ENCODE data around the gene GJC2.
"Not testable (repeated sequence)": the region's sequence is repeated elsewhere in the genome, so short reads cannot be mapped to it uniquely, and the experiment has no call there.

The GJC2 gene

DNA sequence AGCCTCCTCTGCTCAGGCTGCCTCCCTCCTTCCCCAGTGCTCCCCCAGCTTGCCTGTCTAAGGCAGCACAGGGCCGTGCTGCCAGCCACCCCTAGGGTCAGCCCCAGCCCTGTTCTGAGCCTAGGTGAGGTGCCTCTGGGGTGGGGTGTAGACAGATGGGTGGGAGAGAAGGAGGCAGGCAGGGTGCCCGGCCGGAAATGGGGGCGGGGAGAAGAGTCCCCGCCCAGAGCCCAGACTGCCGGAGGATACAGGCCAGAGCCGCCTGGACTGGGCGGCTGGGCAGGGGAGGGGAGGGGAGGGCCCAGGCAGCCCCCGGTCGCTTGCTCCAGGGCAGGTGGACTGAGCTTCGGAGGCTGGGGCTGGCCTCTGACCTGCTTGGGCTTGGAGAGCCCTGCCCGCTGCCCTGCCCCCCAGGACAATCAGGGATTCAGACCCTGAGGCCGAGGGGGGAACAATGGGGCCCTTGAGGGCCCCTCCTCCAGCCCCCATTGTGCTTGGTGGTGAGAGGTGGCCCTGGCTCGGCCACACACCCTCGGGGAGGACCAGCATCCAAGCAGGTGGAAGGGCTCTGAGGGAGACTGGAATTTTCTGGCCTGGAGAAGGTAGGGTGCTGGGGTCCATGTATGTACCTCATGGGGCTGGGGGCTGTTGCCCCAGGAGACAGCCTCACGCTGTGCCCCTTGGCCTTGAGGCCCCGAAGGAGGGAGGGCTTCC is at the start of gene GJC2:
Gene GJC2 (plus strand): TSS at position 525 of the 714 bp plus-strand sequence. CDS start 7,829 bp downstream, outside the sequence.
- DNase-seq (ENCODE audit: low spot score): no peak

DNA sequence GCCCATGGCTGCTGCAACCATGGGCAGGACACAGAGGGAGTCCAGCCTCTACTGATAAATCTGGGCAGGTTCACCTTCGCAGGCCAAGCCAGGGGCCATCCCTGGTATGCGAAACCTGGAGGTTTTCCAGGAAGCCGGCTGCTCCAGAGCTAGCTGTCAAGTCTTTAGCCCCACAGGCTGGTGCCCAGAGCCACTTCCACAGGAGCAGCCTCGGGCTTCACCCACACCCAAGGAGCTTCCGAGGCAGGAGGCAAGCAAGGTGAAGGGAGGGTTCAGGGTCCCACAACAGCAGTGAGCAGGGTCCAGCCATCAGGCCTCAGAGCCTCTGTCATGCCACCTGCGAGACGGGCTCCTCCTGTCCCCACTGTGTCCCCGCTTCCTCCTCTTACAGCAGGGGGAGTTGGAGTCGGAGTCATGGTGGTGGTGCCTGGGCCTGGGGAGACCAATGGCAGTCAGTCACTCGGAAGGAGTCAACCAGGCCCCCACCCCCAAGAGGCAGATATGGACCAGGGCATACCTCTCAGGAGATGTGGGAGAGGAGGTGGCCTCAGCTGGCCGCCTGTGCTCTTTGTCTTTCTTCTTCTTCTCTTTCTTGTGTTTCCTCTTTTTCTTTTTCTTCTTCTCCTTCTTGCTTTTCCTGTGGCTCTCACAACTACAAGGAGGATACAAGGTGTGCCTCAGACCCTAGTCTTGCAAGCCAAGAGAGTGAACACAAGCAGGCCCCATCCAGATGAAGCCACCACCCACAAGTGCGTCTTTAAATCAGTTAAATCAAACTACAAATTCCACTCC is 48.7 kb upstream of the GJC2 start:
- DNase-seq (ENCODE audit: low spot score): no peak

DNA sequence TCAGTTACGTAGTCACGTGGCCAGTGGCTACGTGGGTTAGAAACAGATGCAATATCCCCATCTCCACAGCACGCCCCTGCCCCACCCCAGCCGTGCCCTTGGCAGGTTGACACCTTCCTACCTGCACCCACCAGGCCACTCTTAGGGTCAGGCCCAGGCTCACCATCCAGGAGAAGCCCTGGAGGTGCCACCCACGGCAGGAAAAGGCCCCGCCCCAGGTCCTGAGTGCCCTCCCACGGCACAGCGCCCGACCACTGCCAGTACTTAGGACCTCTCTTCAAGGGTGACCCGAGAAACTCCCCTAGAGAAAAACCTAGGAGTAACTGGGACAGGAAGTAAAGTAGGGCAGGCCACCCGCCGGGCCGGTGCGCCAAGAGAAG is 48.1 kb upstream of the GJC2 start:
- DNase-seq (ENCODE audit: low spot score): no peak

DNA sequence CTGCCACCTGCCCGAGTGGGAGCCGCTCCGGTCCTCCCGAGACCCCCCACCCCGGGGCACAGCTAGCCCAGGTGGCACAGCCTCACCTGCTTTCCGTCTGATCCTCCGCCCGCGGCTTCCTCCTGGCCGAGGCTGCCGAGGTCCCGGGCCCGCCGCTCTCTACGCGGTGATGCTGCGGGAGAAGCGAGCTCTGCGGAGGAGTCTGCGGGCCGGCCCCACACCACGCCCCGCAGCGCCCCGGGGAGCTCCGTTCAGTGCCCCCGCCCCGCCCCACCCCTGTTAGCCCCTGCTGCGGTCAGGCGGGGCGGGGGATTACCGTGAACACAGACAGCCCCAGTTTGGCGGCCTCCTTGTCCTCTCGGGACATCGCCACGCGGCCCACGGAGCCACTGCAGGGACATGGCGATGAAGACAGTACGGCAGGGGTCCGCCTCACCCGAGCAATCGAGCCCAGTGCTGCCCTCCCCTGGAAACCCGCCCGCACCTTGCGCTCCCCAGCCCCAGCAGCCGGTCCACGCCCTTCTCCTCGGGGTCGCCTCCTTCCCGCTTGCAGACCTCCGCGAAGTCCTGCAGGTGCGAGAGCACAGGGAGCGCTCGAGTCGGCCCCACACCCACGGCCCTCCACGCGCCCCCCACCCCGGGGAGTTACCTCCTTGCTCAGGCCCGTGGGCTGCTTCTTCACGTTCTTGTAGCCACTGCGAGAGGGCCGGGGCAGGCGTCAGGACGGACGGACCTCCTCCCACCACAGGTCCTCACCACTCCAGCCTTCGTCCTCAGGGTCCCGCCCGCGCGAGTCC is 47.5 kb upstream of the GJC2 start:
- DNase-seq (ENCODE audit: low spot score): peak; percentile 58

DNA sequence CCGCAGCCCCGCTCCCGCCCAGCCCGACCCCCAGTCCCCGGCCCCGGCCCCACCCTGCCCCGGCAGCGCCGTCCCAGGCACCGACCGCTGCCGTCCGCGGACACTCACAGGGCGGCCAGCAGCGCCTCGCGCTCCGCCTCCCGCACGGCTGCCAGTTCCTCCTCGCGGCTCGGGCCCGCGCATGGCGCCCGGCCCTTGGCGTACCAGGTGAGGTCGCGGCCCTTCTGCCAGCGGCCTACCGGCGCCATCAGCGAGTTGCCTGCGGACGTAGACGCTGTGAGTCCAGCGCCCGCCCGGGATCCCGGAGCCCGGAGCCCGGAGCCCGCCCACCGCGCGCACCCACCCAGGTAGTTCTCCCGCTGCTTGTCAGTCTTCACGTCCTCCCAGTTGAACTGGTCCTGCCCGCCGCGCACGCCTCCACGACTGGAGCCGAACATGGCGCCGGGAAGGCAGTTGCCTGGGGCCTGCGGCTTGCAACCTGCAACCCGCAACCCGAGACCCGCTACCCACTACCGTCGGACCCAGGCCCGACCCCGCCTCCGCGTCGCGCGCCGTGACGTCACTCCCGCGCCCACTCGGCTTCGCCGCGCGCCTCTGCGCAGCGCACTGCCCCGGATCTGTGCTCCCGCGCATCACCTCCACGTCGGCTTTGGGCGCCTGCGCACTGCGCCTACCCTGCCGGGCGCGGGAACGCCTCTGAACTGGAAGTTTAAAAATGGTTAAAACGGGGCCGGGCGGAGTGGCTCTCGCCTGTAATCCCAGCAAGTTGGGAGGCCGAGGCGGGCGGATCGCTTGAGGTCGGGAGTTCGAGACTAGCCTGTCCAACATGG is 46.7 kb upstream of the GJC2 start, which contains the start of gene C1orf35:
Gene C1orf35 (minus strand): TSS at position 535 of the 830 bp plus-strand sequence. CDS start 98 bp downstream, at position 437.
- peak; percentile 93 for DNase-seq (ENCODE audit: low spot score)

DNA sequence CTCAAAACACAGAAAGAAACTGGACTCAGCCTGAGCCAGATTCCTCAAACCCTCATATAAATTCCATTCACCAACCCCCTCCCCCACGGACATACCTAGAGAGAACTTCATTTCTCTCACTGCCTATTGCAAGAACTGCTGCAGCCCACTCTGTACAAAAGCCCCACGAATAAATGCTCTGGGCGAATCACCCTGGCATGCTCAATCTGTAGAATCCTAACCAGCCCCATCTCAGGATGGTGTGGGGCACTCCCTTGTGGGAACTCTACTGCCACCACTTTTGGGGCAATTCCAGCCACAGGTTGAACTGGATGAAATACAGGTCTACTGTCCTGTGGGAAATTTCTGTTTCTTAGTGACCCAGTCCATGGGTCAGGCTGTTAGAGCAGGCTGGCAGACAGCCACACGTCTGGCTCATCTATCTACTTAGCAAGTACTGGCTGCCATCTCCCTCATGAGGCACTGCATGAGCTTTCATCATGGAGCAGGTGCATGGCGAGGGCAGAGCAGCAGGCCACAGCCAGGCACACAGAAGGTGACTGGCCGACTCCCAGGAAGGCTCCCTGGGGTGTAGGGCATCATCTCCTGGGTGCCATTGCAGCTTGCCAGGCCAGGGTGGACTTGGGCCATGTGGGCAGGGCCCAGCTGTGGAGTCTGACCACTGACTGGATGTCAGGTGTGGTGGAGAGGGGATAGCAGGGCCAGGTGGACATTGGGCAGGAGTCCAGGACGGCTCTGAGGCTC is 45.0 kb upstream of the GJC2 start:
- no peak for DNase-seq (ENCODE audit: low spot score)

DNA sequence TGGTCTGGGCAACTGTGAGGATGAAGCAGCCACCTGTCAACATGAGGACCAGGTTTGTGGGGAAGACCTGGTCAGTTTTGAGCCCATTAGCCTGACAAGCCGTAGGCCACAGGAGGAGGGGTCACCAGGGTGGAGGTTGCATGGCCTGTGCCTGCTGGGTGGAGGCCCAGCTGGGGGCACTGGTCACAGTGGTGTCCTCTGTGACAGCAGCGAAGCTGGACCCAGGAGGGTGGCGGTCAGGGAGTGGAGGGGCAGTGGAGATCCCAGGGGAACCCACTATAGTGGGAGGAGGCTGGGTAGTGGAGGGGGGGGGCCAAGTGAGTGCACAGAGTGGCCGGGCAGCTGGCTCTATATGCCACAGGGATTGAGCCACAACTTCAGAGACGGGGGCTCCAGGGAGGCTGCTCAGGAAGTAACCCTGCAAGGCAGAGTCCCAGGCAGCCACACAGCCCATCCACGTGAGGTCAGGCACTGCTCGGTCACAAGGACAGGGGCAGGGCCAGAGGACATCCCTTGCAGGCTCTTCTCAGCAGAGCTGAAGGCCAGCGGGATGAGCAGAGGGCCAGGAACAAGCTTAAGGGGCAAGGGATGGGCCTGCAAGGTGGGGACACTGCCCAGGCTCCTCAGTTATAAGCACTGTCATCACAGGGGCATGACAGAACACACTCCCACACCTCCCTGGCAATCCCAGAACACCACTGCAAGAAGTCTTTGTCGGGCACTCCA is 44.3 kb upstream of the GJC2 start:
- no peak for DNase-seq (ENCODE audit: low spot score)

DNA sequence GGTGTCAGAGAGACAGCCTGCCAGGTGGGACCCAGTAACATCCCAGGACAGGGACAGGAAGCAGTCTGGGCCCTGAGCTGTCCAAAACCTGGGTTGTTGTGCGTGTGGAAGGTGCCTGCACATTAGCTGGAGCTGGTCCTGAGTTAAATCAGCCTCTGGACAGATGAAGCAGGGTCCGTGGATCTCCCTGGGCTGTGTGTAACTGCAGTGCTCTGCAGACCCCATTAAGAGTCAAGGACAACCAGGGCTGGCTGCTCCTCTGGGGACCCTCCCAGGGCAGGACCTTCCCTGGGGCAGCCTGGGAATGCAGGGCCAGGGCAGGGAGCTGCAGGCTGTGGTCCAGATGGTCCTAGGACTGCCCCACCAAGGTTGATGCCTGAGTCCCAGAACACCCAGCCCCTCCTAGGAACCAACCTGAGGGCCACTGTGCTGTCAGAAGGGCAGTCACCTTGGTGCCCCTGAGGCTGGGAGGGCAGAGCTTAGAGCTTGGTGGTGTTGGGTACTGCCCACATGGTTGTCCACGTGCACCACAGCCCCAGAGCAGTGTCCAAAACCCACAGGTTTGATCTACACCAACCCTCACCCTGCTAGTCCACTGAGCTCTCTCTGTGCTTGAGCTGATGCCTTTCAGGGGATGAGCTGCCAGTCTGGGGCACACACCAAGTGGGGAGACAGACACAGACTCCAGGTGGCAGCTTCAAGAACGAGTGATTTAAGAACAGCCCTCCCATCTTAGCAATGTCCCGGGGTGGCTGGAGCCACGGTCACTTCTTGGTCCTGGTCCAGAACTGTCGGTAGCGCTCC is 43.5 kb upstream of the GJC2 start:
- no peak for DNase-seq (ENCODE audit: low spot score)

DNA sequence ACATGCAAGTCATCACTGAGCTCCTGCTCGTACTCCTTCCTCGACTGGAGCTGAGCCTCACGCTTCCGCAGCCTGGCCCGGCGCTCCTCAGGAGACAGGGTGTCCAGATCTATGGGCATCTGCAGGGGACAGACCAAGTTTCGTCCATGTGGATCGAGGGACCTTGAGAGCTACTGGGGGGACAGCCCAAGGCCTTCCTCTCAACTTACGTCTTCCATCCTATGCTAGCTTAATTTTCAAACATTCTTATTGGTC is 43.0 kb upstream of the GJC2 start:
- DNase-seq (ENCODE audit: low spot score): no peak

DNA sequence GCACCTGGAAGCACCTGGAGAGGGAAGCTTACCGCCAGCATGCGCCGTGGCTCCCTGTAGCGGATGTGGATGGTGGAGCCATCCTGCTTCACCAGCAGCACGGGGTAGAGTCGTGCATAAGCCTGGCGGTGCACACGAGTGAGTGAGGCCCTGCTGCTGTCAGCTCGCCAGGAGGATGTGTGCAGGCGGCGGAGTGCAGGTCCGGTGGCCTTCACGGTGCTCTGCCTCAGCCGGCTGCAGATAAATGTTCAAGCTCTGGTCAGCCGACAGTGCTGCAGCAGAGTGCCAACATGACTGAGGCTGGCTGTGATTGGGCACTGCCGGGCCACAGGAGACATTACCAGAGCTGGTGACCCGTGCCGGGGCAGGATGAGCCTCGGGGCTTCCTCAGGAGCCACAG is 42.1 kb upstream of the GJC2 start:
- no peak for DNase-seq (ENCODE audit: low spot score)

DNA sequence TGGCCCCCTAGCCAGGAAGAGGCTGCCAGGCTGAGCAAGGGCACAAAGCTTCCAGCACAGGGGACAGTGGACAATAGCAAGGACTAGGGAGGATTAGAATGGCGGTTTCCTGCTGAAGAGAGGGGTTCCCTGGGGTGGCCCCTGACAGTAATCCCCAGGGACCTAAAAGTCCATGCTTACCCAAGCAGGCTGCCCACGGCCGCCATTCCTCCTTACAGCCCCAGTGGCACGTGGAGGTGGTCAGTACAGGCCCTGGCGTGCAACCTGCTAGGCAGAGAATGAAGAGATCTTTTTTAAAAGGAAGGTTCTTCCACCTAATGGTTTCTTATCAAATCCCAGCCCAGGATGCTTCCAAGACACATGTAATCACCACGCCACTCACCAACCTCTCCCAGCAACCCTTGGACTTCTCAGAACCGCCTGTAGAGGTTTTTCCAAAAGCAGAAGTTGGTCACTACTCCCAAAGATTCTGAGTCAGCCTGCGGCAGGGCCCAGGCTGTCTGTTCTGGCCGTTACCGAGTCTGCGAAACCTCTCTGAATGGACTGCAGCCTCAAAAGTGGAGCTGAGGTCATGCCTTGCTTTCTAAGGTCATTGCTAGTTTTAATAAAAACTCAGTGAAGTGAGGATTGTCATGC is 41.6 kb upstream of the GJC2 start:
- no peak for DNase-seq (ENCODE audit: low spot score)

DNA sequence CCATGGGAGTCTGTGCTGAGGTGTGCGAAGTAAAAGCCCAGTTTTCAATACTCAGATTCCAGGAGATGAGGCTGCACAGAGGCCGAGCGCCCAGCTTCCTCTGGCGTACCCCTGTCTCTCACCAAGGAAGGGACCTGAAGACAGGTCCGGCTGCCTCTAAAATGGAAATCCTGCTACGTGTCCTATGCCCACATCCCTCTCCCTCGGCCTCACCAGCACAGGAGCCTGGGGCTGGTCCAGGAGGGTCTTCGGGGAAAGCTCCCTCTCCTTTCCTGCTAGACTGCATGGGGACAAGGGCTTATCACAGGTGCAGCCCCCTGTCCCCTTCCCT is 41.0 kb upstream of the GJC2 start:
- DNase-seq (ENCODE audit: low spot score): no peak

DNA sequence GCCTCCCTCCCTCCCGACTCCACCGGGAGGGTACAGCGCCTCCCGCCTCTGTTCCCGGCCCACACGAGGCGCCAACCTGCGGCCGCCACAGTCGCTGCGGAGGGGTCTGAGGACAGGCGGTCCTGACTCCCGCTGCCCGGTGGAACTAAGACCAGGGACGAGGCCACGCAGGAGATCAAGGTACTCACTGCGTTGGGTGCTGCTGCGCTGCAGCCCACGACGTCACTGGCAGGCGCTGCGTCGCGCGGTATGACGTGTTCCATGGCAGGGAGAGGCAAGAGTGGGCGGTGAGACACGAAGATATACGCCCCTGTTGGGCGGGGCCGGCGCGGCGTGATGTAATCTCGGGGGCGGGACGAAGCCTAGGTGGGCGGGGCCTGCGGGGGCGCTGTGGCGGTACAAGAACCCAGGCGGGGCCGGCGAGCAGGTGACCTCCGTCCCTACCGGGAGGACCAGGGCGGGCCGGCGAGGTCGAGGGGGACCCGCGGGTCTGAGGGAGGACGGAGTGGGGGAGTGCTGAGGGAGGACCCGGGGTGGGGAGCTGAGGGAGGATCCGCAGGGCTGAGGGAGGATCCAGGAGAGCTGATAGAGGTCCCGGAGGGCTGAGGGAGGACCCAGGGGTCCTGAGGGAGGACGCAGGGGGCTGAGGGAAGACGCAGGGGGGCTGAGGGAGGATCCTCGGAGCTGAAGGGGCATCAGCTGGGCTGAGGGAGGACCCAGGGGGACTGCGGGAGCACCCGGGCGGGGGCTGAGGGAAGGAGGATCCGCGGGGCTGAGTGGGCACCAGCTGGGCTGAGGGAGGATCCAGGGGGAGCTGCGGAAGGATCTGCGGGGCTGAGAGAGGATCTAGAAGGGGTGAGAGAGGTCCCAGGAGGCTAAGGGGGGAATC is 40.4 kb upstream of the GJC2 start, which contains the start of gene MRPL55:
Gene MRPL55 (minus strand): TSS at position 227 of the 889 bp plus-strand sequence. CDS start 1,039 bp downstream, outside the sequence.
- peak; percentile 96 for DNase-seq (ENCODE audit: low spot score)

DNA sequence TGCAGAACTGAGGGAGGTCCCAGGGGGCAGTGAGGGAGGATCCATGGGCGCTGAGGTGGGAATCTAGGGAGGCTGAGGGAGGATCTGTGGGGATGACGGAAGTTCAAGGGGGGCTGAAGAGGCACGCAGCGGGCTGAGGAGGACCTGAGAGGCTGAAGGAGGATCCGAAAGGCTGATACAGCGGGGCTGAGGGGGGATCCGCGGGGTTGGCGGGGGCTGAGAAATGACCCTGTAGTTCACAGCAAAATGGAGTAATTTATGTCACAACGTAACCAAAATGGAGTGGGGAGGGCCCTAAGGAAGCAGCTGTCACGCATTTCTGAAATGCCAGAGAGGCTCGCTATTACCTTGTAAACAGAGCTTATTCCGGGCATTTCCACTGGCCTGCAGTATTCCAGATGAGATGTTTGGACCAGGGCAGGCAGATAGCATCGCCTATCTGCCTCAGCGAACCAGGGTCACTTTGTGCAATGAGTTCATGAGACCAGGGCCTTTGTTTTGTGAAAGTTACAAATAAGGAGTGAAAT is 39.7 kb upstream of the GJC2 start:
- peak; percentile 47 for DNase-seq (ENCODE audit: low spot score)

DNA sequence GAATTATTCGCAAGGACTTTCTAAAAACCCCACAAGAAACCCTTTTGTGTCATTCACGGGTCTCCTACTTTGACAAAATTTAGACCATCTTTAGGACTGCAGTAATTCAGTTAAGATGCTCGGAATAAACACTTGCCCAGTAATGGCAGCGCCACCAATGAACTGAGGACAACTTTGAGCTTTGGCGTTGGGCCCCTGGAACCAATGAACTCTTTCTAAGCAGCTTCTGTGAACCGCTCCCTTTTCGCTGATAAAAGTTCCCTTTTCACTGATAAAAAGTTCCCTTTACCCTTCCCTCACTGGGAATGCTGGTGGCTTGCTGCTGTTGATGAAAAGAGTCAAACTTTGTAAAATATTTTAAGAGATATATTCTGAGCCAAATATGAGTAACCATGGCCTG is 39.2 kb upstream of the GJC2 start:
- DNase-seq (ENCODE audit: low spot score): no peak

DNA sequence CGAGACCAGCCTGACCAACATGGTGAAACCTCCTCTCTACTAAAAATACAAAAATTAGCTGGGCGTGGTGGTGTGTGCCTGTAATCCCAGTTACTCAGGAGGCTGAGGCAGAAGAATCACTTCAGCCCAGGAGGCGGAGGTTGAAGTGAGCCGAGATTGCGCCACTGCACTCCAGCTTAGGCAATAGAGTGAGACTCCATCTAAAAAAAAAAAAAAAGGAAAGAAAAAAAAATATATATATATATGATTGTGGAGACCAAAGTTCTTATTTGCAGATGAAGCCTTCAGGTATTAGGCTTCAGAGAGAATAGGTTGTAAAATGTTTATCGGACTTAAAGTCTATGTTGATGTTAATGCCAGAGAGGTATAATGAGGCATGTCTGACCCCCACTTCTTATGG is 38.4 kb upstream of the GJC2 start:
- not testable (repeated sequence) for DNase-seq (ENCODE audit: low spot score)

DNA sequence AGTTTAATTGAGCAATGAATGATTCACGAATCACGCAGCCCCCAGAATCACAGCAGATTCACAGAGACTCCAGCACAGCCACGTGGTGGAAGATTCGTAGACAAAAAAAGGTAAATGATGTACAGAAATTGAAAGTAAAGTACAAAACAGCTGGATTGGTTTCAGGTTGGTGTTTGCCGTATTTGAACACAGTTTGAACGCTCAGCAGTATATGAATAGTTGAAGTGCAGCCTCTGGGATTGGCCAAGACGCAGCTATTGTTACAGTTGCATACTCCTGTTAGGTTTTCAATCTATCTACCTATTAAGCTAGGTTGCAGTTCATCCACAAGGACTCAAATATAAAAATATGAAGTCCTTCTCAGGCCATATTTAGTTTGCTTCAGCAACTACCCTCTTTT is 37.6 kb upstream of the GJC2 start:
- no peak for DNase-seq (ENCODE audit: low spot score)

DNA sequence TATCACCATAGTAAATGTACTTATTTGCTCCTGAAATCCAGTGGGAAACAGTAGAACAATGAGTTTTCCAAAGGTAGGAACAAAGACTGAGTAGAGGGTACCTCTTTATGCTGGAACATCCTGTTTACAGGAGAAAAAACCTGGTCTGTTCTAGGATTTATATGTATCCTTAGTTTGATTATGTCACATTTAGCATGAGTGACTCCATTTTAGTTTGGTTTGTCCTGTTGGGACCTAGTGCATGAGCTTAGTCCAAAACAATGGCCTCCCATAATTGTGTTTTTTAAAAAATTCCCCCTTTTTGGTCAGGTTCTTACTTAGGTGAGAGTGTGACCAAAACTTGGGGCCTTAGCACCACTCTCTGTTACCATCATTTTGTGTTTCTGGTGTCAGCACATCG is 37.1 kb upstream of the GJC2 start:
- no peak for DNase-seq (ENCODE audit: low spot score)
